ENCODE measurements around the gene PCP4.

Gene PCP4

GRCh38 chr21:39908265-39908923 lies 41.2 kb downstream of the PCP4 start:
- DNase-seq (ENCODE audit: low spot score): no peak
- TF ChIP-seq CTCF (IDR thresholded peaks at IDR 0.05; ENCODE audit: extremely low read depth, insufficient read depth, missing control alignments): no peak
- in situ Hi-C loops (cut with MboI; ENCODE audit: low pct_unique_long_range_greater_than_20kb, low sequenced_read_pairs, unreplicated experiment): no loop called here

- DNase-seq (ENCODE audit: low spot score): no peak
- TF ChIP-seq CTCF (IDR thresholded peaks at IDR 0.05; ENCODE audit: extremely low read depth, insufficient read depth, missing control alignments): no peak
- in situ Hi-C loops (cut with MboI; ENCODE audit: low pct_unique_long_range_greater_than_20kb, low sequenced_read_pairs, unreplicated experiment): no loop called here
Measured at GRCh38 chr21:39911286-39912199, 44.3 kb downstream of the PCP4 start.

GRCh38 chr21:39913706-39914305 lies 46.6 kb downstream of the PCP4 start:
- no peak for TF ChIP-seq CTCF (IDR thresholded peaks at IDR 0.05; ENCODE audit: extremely low read depth, insufficient read depth, missing control alignments)
- in situ Hi-C loops (cut with MboI; ENCODE audit: low pct_unique_long_range_greater_than_20kb, low sequenced_read_pairs, unreplicated experiment): no loop called here
- no peak for DNase-seq (ENCODE audit: low spot score)

- in situ Hi-C loops (cut with MboI; ENCODE audit: low pct_unique_long_range_greater_than_20kb, low sequenced_read_pairs, unreplicated experiment): no loop called here
- no peak for TF ChIP-seq CTCF (IDR thresholded peaks at IDR 0.05; ENCODE audit: extremely low read depth, insufficient read depth, missing control alignments)
- no peak for DNase-seq (ENCODE audit: low spot score)
Measured at GRCh38 chr21:39915881-39916280, 48.6 kb downstream of the PCP4 start.

- DNase-seq (ENCODE audit: low spot score): no peak
- TF ChIP-seq CTCF (IDR thresholded peaks at IDR 0.05; ENCODE audit: extremely low read depth, insufficient read depth, missing control alignments): no peak
- in situ Hi-C loops (cut with MboI; ENCODE audit: low pct_unique_long_range_greater_than_20kb, low sequenced_read_pairs, unreplicated experiment): no loop called here
Measured at GRCh38 chr21:39918558-39918957, 51.3 kb downstream of the PCP4 start.

- DNase-seq (ENCODE audit: low spot score): no peak
- in situ Hi-C loops (cut with MboI; ENCODE audit: low pct_unique_long_range_greater_than_20kb, low sequenced_read_pairs, unreplicated experiment): no loop called here
- TF ChIP-seq CTCF (IDR thresholded peaks at IDR 0.05; ENCODE audit: extremely low read depth, insufficient read depth, missing control alignments): no peak
Measured at GRCh38 chr21:39923476-39923875, 56.2 kb downstream of the PCP4 start.
